ENCODE data around the gene DNAH12.

DNA sequence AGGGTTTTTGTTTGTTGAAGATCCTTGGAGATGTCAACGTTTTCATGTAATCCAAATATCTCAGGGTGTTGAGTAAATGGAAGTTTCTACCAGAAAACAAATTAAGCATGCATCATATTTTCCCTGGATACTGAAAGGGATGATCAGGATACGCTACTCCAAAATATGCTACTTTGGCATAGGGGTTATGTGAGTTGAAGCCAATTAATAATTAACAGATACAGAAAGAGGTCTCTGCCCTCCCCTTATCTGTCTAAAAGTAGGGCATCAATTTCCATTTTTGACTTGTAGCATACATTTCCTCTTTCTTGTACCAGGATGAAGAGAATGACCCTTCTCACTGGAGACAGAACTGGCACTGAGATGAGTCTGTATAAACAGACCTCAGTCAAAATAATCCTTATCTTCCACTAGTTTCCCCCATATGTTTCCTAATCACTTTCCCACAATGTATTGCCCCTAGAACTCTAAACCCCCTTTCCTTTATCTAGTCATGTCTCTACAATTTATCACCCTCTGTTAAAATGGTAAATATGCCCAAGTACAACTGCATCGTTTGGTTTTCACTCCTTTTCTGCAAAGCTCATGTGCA lies 234.3 kb downstream of the DNAH12 start:
- TF ChIP-seq ATF3 (IDR thresholded peaks at IDR 0.05) (no peak), YY1 (IDR thresholded peaks at IDR 0.05) (no peak), MAX (IDR thresholded peaks at IDR 0.05) (no peak), EGR1 (IDR thresholded peaks at IDR 0.05; ENCODE audit: low read depth in 2 of 2) (no peak), FOXA1 (IDR thresholded peaks at IDR 0.05) (no peak), RAD21 (IDR thresholded peaks at IDR 0.05) (no peak), GABPA (IDR thresholded peaks at IDR 0.05 in 1 of 2, conservative IDR thresholded peaks at IDR 0.05 in 1 of 2) (no peak), TAF1 (conservative IDR thresholded peaks at IDR 0.05) (no peak), SP1 (IDR thresholded peaks at IDR 0.05) (no peak), HNF4A (conservative IDR thresholded peaks at IDR 0.05) (no peak), NR2F2 (IDR thresholded peaks at IDR 0.05) (no peak)
- TF ChIP-seq, protein P1, sequence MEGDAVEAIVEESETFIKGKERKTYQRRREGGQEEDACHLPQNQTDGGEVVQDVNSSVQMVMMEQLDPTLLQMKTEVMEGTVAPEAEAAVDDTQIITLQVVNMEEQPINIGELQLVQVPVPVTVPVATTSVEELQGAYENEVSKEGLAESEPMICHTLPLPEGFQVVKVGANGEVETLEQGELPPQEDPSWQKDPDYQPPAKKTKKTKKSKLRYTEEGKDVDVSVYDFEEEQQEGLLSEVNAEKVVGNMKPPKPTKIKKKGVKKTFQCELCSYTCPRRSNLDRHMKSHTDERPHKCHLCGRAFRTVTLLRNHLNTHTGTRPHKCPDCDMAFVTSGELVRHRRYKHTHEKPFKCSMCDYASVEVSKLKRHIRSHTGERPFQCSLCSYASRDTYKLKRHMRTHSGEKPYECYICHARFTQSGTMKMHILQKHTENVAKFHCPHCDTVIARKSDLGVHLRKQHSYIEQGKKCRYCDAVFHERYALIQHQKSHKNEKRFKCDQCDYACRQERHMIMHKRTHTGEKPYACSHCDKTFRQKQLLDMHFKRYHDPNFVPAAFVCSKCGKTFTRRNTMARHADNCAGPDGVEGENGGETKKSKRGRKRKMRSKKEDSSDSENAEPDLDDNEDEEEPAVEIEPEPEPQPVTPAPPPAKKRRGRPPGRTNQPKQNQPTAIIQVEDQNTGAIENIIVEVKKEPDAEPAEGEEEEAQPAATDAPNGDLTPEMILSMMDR (IDR thresholded peaks at IDR 0.05; ENCODE audit: low read depth, low read length, missing input control), result no peak
- TF ChIP-seq, protein P2, sequence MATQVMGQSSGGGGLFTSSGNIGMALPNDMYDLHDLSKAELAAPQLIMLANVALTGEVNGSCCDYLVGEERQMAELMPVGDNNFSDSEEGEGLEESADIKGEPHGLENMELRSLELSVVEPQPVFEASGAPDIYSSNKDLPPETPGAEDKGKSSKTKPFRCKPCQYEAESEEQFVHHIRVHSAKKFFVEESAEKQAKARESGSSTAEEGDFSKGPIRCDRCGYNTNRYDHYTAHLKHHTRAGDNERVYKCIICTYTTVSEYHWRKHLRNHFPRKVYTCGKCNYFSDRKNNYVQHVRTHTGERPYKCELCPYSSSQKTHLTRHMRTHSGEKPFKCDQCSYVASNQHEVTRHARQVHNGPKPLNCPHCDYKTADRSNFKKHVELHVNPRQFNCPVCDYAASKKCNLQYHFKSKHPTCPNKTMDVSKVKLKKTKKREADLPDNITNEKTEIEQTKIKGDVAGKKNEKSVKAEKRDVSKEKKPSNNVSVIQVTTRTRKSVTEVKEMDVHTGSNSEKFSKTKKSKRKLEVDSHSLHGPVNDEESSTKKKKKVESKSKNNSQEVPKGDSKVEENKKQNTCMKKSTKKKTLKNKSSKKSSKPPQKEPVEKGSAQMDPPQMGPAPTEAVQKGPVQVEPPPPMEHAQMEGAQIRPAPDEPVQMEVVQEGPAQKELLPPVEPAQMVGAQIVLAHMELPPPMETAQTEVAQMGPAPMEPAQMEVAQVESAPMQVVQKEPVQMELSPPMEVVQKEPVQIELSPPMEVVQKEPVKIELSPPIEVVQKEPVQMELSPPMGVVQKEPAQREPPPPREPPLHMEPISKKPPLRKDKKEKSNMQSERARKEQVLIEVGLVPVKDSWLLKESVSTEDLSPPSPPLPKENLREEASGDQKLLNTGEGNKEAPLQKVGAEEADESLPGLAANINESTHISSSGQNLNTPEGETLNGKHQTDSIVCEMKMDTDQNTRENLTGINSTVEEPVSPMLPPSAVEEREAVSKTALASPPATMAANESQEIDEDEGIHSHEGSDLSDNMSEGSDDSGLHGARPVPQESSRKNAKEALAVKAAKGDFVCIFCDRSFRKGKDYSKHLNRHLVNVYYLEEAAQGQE (IDR thresholded peaks at IDR 0.05), result no peak
- TF ChIP-seq, protein P3, sequence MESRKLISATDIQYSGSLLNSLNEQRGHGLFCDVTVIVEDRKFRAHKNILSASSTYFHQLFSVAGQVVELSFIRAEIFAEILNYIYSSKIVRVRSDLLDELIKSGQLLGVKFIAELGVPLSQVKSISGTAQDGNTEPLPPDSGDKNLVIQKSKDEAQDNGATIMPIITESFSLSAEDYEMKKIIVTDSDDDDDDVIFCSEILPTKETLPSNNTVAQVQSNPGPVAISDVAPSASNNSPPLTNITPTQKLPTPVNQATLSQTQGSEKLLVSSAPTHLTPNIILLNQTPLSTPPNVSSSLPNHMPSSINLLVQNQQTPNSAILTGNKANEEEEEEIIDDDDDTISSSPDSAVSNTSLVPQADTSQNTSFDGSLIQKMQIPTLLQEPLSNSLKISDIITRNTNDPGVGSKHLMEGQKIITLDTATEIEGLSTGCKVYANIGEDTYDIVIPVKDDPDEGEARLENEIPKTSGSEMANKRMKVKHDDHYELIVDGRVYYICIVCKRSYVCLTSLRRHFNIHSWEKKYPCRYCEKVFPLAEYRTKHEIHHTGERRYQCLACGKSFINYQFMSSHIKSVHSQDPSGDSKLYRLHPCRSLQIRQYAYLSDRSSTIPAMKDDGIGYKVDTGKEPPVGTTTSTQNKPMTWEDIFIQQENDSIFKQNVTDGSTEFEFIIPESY (IDR thresholded peaks at IDR 0.05), result no peak
